ENCODE measurements around the gene SUPT20HL1.
"Not testable (repeated sequence)": the region's sequence is repeated elsewhere in the genome, so short reads cannot be mapped to it uniquely, and the experiment has no call there.

SUPT20HL1 gene

DNA sequence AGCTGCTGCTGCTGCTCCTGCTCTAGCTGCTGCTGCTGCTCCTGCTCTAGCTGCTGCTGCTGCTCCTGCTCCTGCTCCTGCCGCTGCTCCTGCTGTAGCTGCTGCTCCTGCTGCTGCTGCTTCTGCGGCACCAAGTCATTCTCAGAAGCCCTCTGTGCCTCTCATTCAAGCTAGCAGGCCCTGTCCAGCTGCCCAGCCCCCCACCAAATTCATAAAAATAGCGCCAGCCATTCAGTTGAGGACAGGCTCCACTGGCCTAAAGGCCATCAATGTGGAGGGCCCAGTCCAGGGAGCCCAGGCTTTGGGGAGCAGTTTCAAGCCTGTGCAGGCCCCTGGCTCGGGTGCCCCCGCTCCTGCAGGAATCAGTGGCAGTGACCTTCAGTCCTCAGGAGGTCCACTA lies 3.9 kb downstream of the SUPT20HL1 start:
- DNase-seq: no peak

DNA sequence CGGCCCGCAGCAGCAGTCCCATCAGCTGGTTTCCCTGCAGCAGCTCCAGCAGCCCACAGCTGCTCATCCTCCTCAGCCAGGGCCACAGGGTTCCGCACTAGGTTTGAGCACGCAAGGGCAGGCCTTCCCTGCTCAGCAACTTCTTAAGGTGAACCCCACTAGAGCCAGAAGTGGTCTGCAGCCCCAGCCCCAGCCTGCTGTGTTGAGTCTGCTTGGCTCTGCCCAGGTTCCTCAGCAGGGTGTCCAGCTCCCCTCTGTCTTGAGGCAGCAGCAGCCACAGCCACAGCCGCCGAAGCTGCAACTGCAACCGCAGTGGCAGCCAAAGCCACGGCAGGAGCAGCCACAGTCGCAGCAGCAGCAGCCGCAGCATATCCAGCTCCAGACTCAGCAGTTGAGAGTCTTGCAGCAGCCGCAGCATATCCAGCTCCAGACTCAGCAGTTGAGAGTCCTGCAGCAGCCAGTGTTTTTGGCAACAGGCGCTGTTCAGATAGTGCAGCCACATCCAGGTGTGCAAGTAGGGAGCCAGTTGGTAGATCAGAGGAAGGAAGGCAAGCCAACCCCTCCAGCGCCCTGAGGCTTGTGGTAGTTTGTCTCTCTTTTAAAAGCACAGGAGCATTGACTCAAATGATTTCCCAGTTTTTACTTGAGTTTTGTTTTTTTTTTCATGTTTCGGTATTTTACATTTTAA lies 4.6 kb downstream of the SUPT20HL1 start:
- no peak for DNase-seq

DNA sequence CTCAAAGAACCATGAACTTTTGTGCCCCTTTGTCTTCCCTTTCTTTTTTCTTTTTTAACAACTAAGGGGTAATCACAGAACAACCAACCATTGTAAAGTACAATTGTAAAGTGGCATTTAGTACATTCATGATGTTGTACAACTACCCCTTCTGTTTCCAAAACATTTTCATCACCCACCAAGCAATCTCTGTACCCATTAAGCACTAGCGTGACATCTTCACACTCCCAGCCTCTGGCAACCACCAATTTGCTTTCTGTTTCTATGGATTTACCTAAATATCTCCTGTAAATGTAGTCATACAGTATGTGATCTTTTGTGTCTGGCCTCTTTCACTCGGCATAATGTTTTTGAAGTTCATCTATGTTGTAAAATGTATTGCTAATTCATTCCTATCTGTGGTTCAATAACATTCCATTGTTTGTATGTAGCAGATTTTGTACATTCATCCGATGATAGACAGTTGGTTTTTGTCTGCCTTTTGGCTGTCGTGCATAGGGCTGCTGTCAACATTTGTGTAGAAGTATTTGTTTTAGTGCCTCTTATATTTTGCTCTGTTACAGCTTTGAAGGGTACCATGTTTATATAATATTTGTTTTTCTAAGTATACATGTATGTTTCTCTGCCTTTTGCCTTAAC lies 6.4 kb downstream of the SUPT20HL1 start:
- peak; percentile 2 for DNase-seq

DNA sequence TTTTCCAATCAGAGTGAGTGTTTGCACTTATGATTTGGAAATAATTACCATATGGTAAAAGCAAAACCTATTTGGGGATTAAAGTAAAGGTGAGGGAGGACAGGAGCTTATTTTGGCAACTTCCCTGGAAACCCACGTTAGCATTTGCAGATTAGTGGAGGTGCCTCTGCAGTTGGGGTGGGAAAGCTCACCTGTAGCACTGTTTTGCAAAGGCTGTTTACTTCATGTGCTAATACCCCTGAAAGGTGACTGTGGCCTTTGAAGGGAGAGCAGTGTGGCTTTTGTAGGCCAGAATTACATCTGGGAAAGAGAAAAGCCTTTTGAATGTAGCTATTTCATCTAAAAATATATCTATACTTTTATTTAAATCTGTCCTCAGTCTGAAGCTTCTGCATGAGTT lies 9.4 kb downstream of the SUPT20HL1 start:
- no peak for DNase-seq

DNA sequence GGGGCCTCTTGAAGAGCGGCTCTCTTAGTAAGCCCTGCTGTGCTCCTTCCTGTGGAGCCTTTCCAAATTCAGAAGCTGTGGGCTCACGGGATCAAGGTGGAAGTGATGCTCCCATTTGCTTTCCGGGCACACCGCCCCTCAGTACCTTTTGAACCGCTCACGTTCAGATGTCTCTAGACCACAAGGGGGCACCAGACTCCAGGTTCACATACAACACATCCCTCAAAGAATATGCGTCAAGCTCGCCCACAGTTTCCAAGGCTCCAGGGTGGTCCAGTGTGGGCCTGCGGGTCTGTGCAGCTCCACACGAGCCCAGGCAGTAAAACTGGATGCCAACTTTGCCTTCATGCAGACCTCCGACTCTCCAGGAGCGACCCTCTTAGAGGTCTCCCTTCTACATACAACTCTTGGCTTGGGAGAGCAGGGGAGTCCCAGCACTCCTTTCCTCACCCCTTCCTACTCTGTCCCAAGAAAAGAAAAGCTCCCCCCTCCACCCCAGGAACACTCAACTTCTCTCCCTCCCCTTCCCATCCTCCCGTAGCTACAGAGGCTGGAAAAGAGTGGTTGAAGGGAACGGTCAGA lies 11.0 kb downstream of the SUPT20HL1 start:
- DNase-seq: peak; percentile 53

DNA sequence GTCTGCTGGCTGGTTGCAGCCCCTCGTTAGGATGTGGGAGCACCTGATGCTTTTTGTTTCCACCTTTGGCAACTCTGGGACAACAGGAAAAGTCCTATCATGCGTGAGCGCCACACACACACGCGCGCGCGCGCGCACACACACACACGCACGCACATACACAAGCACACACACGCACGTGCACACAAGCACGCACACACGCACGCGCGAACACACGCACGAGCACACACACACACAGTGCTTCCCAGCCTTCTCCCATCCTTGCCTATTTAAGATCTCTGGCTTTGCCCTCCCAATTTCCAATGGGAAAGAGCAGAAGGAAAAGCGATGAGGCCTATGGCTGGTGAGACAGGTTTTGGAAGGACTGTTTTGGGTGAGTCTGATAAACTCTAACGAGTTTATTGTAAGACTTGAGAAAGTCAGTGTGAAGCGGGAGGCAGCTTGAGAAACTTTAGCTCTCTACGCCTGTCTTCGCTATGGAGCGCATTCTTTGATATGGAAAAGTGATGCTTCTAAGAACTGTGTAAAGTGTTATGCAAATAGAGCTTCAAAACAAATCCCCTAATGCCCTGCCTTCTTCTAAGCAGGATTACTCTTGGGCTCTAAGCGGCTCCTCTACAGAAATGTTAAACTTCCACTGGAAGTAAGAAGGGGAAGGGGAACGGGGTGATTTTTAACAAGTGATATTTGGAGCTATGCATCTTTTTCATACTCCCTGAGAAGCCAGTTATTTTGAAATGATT lies 11.8 kb downstream of the SUPT20HL1 start:
- DNase-seq: no peak

DNA sequence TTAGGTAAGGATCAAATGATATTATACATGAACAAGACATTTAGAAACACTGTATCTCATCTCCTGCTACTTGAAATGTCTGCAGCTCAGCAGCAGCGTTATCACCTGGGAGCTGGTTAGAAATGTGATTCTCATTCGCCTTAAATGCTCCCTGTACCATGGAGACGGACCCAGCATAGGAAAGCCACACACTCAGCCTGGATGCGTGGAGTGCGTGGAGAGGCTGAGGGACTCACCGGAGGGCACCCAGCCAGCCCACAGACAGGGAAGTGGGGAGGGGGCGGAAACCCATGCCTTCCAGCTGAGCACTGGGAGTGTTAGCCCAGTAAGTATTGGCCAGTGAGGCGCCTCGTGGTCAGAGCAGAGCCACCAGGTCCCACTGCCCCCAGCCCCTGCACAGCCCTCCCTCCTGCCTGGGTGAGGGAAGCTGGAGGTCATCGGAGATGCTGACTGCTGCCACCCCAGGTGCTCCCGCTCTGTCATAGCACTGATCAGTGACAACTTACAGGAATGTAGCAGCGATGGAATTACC lies 15.2 kb downstream of the SUPT20HL1 start:
- no peak for DNase-seq

DNA sequence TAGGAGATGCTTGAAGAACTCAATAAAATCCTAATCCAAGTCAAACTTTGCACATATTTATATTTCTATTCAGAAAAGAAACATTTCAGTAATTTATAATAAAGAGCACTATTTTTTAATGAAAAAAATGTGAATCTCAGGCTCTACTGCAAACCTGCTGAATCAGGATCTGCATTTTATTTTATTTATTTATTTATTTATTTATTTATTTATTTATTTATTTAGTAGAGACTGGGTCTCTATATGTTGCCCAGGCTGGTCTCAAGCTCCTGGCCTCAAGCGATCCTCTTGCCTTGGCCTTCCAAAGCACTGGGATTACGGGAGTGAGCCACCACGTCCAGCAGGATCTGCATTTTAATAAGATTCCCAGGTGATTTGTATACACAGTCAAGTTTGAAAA lies 16.0 kb downstream of the SUPT20HL1 start:
- DNase-seq: no peak

DNA sequence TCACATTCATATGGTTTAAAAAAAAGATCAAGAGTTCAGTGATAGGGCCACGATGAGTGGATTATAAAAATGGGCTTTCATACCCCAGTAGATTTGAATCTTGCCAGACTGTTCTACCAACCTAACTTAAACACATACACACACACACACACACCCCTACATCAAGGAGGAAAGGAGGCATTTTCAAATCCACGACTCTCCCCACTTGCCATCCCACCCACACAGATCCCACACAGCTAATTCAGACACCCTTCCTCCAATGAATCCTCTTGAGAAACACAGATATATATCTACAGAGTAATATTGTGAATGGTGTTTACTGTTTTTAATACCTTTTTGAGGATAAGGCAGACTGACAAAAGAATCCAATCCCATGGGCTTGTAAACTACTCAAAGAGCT lies 16.8 kb downstream of the SUPT20HL1 start:
- DNase-seq: no peak

DNA sequence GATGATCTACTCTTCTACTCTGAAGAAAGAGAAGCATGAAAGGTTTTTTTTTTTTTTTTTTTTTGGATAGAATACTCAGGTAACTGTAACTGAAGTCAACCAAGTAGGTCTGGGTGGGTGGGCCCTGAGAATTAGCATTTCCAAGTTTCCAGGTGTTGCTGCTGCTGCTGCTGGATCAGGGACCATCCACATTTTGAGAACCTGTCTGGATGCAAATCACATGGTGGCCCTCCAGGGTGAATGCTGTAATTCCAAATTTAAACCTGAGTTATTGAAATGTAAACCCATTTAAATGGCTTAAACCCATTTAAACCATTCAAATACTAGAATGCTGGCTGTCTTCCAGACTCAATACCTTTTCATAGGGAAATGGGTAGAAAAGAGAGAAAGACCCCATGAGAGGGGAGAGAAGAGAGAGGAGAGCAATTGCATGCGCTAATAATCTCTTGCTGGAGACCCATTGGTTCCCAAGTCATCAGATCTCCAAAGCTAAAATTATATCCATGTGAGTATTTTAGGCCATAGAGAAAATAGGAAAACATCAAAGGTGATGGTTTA lies 17.6 kb downstream of the SUPT20HL1 start:
- DNase-seq: no peak

DNA sequence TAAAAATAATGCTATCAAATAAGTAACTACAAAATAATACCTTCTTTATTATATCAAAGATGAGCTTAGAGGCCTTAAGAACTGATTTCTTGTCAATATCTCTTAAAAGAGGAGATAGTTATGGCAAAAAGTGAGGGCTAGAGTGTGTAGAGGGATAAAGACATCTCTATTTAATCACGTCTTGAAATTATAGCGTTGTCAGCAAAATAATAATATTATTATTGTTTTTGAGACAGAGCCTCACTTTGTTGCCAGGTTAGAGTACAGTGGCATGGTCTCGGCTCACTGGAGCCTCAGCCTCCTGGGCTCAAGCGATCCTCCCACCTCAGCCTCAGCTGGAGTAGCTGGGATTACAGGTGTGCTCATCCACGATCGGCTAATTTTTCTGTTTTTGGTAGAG lies 18.3 kb downstream of the SUPT20HL1 start:
- DNase-seq: no peak

DNA sequence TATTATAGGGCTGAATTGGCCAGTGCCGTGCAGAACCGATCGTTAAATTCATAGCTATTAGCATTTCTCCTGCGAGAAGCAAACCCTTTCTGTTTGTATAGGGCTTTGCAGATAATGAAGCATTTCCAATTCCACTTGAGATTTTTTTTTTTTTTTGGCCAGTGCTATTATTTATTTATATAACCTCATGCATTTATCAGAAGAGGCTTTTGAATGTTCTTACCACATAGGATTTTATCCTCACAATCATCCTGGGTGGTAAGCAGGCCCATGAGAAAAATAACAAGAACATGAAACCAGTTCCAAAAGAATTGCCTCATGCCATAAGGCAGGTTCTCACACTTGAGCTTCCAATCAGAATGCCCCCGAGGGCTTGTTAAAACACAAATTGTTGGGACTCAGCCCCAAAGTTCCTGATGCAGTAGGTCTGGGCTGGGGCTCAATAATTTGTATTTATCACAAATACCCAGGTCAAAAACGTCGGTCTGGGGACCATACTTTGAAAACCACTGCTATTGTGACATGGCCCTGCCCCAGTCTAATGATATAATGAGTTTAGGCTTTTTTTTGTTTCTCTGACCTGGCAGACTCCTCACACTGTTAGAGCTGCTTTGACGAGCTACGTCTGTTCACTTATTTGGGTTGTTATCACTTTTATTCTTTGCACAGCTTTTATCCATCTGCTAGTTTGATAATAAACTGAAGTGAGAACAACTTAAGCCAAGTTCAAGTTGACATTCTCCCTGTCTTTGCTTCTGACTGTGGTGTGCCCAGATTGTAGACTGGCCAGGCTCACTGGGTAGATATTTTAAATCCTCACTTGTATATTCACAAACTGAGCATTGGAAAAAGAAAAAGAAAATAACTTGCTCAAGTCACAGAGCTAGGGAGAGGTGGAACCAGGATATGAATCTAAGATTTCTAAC lies 20.1 kb downstream of the SUPT20HL1 start:
- DNase-seq: no peak

DNA sequence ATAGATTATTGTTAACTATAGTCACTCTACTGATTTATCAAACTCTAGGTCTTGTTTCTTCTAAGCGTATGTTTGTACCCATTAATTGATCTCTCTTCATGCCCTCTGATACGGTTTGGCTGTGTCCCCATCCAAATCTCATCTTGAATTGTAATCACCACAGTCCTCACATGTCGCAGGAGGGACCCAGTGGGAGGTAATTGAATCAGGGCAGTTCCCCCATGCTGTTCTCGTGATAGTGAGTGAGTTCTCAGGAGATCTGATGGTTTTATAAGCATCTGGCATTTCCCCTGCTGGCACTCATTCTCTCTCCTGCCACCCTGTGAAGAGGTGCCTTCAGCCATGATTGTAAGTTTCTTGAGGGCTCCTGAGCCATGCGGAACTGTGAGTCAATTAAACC lies 21.9 kb downstream of the SUPT20HL1 start:
- DNase-seq: not testable (repeated sequence)

DNA sequence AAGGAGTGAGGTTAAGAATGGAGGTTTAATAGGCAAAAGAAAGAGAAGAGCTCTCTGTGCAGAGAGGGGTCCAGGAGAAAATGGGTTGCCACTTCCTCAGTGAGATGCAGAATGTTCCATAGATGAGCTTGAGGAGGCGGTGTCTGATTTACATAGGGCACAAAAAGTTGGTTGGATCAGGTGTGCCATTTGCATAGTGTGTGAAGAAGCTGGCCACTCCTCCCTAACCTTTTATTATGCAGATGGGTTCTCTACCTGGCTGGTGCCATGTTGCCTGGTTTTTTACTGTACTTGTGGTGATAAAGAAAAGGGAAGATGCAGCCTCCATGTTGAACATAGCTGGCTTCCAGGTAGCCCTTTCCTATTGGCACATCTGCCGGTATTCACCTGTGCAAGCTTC lies 27.3 kb downstream of the SUPT20HL1 start:
- DNase-seq: no peak

DNA sequence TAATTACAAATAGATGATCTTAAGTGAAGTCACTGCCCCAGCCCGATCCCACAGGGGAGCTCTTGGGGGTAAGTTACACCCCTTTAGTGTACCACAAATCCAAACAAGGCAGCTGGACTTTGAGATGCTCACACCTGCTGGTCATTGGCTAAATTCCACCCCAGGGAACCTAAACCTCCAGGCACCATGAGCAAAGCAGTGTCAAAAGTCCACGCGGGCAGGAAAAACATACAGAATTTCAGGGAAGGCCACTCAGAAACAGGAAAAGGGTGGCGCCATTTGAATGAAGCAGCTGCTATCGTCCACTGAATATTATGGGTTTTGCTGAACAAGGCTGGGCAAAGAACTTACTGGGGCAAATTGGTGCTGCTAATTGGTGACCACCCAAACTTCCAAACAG lies 30.9 kb downstream of the SUPT20HL1 start:
- DNase-seq: no peak

DNA sequence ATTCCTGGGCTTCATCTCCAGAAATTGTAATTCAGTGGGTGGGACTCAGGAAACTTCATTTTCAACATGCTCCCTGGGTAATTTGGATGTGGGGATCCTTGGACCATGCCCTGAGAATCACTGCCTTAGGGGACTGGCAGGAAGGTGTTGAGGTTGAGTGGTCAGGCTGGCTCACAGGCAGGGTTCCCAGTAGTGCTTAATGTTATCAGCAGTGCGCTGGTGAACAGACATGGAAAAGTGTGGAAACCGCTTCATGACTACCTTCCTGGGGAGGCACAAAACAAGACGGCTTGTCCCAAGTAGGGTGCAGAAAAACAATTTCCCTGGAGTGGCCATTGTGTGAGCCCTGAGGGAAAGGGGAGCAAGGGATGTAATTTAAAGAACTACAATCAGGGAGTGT lies 31.4 kb downstream of the SUPT20HL1 start:
- DNase-seq: no peak

DNA sequence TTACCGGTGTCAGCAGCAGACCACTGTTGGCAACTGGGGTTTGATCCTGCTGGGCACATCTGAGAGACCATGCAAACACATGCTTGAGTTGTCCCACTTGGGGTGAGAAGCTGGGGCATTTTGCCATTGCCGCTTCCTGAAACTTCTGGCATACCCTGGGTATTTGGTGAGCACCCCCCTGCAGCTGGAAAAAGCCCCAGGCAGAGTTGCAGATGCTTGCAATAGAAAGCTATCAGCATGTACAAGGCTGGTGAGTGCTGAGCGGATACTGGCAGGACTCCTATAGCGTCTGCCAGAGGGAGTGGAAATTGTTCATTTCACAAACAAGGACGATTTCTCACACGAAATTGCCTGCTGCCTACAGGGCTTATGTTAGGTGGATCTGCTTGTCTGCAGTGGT lies 32.3 kb downstream of the SUPT20HL1 start:
- no peak for DNase-seq

DNA sequence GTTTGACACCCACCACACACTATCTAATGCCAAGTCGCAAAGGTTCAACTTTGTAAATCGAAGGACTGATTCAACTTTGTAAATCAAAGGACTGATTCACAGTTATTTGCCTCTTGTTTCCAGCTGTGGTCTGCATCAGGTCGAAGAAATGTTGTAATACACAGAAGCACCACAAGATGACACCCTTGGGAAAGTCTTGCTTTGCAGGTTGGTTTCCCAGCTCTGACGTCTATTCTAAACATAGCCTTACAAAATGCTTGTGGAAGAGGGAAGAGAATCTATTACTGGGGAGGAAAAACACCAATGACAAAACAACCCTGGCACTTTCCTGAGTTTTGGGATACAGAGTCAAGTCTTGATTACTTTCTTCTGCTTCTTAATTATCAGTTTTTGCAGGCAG lies 35.3 kb downstream of the SUPT20HL1 start:
- peak; percentile 58 for DNase-seq

DNA sequence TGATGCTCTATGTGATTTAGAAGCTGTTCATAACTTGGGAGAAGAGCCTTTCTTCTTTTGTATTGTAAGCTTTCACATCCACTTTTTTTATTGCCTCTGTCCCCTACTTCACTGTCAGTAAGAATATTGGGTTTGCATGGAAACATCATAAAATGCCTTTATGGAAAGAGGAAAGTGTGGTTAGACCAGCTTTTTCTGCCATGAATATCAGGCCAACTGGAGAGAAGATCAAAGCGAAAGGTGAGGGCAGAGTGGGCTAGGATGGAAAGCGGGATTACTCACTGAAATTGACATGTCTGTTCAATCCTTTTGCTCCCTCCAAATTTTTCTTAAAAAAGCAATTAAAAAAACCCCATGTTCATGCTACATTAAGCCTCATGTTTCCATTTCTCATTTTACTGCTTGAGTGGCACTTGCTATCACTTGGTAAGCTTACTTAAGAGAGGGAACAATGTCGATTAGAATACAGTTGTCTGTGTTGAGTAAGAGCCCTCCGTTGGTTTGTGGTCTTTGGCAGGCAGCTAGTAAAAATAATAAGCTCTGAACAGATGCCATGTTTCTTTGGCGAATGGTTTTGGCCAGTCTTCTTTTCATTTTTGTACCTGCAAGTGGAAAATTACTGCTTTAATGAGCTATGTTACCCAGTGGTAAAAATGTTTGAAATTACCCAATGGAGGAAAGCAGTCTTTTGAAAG lies 35.9 kb downstream of the SUPT20HL1 start:
- DNase-seq: peak; percentile 31

DNA sequence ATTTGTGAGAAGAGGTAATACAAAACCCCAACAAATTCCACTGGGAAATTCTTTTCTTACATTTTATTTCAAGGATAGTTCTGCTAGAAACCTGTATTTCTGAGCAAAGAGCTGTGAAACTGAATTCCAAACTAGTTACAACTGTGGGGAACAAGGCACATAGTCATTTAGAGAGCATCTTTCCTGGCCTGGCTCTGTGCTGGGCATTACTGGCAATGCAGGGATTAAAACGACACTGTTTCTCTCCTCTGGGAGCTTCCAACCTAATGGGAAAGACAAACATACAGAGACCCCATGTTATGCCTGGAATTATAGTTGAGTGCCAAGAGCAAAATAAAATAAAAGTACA lies 36.5 kb downstream of the SUPT20HL1 start:
- DNase-seq: no peak

DNA sequence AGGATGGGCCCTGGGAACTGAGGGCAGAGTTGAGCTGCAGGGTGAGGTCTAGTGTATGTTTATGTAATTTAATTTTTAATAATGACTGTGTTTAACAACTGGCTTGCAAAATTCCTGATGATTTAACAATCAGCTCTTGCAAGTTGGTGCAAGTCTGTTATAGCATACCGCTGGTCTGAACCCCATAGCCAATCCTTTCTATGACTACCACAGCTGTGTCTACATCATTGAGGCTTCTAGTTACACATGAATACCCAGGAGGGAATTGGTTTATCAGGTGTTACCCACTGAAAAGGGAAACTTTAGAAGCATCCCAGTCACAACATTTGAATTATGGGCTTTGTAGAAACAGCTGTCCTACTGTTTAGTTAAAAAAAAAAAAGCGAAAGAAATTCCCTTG lies 38.3 kb downstream of the SUPT20HL1 start:
- DNase-seq: no peak

DNA sequence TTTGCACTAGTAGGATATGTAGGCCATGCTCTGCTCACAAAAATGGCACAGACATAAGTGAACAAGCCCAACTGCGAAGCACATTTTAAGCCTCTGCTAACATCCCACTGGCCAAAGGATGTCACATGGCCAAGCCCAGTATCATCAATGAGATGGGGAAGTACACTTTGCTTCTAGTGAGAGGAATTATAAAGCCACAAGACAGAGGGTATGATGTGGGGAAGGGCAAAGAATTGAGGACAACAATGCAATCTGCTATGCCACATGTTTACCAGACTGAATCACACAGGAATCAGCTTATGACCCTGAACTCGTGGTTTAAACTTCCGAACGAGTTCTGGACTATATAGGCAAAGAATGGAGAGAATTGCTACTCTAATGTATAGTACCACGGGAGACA lies 39.1 kb downstream of the SUPT20HL1 start:
- DNase-seq: no peak
